ENCODE data around the gene PLCL1. TPM values are rescaled to one million over a fixed set of nuclear protein-coding genes. Genes with fewer than 3 reads are reported as not detected.

PLCL1 gene
- total and polyA plus RNA-seq, 10 of the 15 experiments (the other 5 are each of a cell fraction or from before 2014, with no cell fraction given): 0.03 to 1.5 (median 0.22) TPM

- in situ Hi-C loops (cut with MboI) (loop anchor here (5.0 kb wide), 2 partner anchors 326 to 491 kb away; no protein-coding TSS in a partner anchor), intact Hi-C loops (cut with micrococcal nuclease; ENCODE audit: unreplicated experiment) (loop anchor here (5.0 kb wide), 2 partner anchors 186 to 206 kb away; no protein-coding TSS in a partner anchor)
- FAIRE-seq (no peak), DNase-seq (ENCODE audit: low read depth, low spot score) (no peak), ATAC-seq (no peak)
- ChIA-PET POLR2A (interaction anchor here (1.1 kb wide), 1 partner anchor 185 kb away, joined by 3 read pairs; no protein-coding TSS in a partner anchor), CTCF (interaction anchor here (0.9 to 4.5 kb wide), 11 partner anchors 10 to 513 kb away, joined by 3 to 35 read pairs (median 4); no protein-coding TSS in a partner anchor), RAD21 (ENCODE audit: unreplicated experiment) (interaction anchor here (1.3 to 5.0 kb wide), 4 partner anchors 203 to 496 kb away, joined by 5 to 34 read pairs (median 11); no protein-coding TSS in a partner anchor), SMC1A (ENCODE audit: uncharacterized antibody, unreplicated experiment) (interaction anchor here (0.9 to 4.4 kb wide), 9 partner anchors 10 to 496 kb away, joined by 3 to 42 read pairs (median 6); no protein-coding TSS in a partner anchor)
- TF ChIP-seq MXI1 (IDR thresholded peaks at IDR 0.05; ENCODE audit: low read depth, low read length) (no peak), ZBTB11 (CRISPR knock-in tag; IDR thresholded peaks at IDR 0.05) (no peak), SMAD1 (IDR thresholded peaks at IDR 0.05; ENCODE audit: low read depth, partially characterized antibody) (no peak), SPI1 (IDR thresholded peaks at IDR 0.05; ENCODE audit: borderline replicate concordance, insufficient read depth, low read depth, low read length) (no peak), ELK1 (IDR thresholded peaks at IDR 0.05; ENCODE audit: low read depth, low read length) (no peak), FOS (IDR thresholded peaks at IDR 0.05; ENCODE audit: borderline replicate concordance, extremely low read depth, insufficient read length) (no peak), SIN3A (IDR thresholded peaks at IDR 0.05; ENCODE audit: low read depth, low read length) (no peak), ATF3 (IDR thresholded peaks at IDR 0.05; ENCODE audit: borderline replicate concordance, extremely low read depth, low read depth, low read length) (no peak), KAT2A (conservative IDR thresholded peaks at IDR 0.05; ENCODE audit: control insufficient read depth, low read depth, low read length) (no peak), BACH1 (IDR thresholded peaks at IDR 0.05; ENCODE audit: borderline replicate concordance) (no peak), YY1 (IDR thresholded peaks at IDR 0.05; ENCODE audit: low read depth, low read length) (no peak), YBX1 (IDR thresholded peaks at IDR 0.05) (no peak), SUZ12 (IDR thresholded peaks at IDR 0.05; ENCODE audit: unreplicated experiment) (no peak)
- TF ChIP-seq, protein P1, sequence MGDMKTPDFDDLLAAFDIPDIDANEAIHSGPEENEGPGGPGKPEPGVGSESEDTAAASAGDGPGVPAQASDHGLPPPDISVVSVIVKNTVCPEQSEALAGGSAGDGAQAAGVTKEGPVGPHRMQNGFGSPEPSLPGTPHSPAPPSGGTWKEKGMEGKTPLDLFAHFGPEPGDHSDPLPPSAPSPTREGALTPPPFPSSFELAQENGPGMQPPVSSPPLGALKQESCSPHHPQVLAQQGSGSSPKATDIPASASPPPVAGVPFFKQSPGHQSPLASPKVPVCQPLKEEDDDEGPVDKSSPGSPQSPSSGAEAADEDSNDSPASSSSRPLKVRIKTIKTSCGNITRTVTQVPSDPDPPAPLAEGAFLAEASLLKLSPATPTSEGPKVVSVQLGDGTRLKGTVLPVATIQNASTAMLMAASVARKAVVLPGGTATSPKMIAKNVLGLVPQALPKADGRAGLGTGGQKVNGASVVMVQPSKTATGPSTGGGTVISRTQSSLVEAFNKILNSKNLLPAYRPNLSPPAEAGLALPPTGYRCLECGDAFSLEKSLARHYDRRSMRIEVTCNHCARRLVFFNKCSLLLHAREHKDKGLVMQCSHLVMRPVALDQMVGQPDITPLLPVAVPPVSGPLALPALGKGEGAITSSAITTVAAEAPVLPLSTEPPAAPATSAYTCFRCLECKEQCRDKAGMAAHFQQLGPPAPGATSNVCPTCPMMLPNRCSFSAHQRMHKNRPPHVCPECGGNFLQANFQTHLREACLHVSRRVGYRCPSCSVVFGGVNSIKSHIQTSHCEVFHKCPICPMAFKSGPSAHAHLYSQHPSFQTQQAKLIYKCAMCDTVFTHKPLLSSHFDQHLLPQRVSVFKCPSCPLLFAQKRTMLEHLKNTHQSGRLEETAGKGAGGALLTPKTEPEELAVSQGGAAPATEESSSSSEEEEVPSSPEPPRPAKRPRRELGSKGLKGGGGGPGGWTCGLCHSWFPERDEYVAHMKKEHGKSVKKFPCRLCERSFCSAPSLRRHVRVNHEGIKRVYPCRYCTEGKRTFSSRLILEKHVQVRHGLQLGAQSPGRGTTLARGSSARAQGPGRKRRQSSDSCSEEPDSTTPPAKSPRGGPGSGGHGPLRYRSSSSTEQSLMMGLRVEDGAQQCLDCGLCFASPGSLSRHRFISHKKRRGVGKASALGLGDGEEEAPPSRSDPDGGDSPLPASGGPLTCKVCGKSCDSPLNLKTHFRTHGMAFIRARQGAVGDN (IDR thresholded peaks at IDR 0.05): no peak
- H3K36me3 ChIP-seq (ENCODE audit: control insufficient read depth in 2 of 2, insufficient read depth in 2 of 2, low read length in 1 of 2): no peaks in the 10 kb centered on the region
- no peaks in the 10 kb centered on the region for H4K20me1 ChIP-seq (ENCODE audit: control insufficient read depth, insufficient read depth)
- no peak overlapping the region for H3K27ac ChIP-seq (ENCODE audit: control insufficient read depth, insufficient read depth)
- no peaks in the 10 kb centered on the region for H3K4me1 ChIP-seq (ENCODE audit: control insufficient read depth, insufficient read depth, low read length)
- no peaks in the 10 kb centered on the region for H3K79me2 ChIP-seq (ENCODE audit: control insufficient read depth, insufficient read depth, low read length)
- H3K4me2 ChIP-seq (ENCODE audit: control insufficient read depth, insufficient read depth): no peak overlapping the region
- no TSS peak for BruUV-seq (replicated peaks)
- no peaks in the 10 kb centered on the region; the same call in 2 of the 3 replicates for H3K9me3 ChIP-seq (replicated peaks; ENCODE audit: control insufficient read depth, insufficient read depth, low read length)
- peaks cover 4 to 11% of the 10 kb centered on the region in 2 experiments for H3K27me3 ChIP-seq (replicated peaks in 1 of 2; ENCODE audit: control insufficient read depth in 2 of 2, insufficient read depth in 2 of 2, low read length in 1 of 2)
- H2AFZ ChIP-seq (ENCODE audit: control insufficient read depth, low read depth, low read length): no peak overlapping the region
- no peak overlapping the region for H3K4me3 ChIP-seq
- no peak overlapping the region for H3K9ac ChIP-seq (ENCODE audit: control insufficient read depth, insufficient read depth, low read length)
Measured at GRCh38 chr2:197801033-197801432, 3.4 kb upstream of the PLCL1 start.
